ENCODE results near the gene HK3.

DNA sequence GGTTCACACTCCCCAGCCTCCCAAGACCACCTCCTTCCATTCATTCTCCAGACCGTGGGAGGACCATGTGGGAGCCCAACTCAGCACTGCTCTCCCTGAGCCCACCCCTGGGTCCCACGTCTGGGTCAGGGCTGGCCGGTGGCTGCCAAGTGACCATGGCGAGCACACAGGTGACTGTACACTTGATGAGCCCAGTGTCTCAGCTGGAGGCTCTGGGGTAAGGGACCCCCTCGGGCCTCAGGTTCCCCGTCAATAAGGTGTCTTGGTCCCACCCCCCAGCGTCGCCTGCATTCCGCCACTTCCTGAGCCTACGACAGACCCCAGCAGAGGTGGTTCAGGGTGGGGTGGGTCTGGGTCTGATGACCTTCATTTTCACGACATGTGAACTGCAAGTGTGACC is 38.8 kb downstream of the HK3 start:
- TF ChIP-seq LEF1 (IDR thresholded peaks at IDR 0.05; ENCODE audit: borderline replicate concordance) (no peak), BHLHE40 (IDR thresholded peaks at IDR 0.05; ENCODE audit: borderline replicate concordance) (no peak), FOXM1 (IDR thresholded peaks at IDR 0.05; ENCODE audit: borderline replicate concordance) (no peak)
- TF ChIP-seq, protein P1, sequence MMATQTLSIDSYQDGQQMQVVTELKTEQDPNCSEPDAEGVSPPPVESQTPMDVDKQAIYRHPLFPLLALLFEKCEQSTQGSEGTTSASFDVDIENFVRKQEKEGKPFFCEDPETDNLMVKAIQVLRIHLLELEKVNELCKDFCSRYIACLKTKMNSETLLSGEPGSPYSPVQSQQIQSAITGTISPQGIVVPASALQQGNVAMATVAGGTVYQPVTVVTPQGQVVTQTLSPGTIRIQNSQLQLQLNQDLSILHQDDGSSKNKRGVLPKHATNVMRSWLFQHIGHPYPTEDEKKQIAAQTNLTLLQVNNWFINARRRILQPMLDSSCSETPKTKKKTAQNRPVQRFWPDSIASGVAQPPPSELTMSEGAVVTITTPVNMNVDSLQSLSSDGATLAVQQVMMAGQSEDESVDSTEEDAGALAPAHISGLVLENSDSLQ (IDR thresholded peaks at IDR 0.05) = no peak

Measured in HEK293T (cell line).